Measurements from ENCODE around the gene CNR1.
A peak's percentile ranks its signal among the peaks of the same experiment; 100 is the strongest.
"Not testable (repeated sequence)": the region's sequence is repeated elsewhere in the genome, so short reads cannot be mapped to it uniquely, and the experiment has no call there.

CNR1 gene

DNA sequence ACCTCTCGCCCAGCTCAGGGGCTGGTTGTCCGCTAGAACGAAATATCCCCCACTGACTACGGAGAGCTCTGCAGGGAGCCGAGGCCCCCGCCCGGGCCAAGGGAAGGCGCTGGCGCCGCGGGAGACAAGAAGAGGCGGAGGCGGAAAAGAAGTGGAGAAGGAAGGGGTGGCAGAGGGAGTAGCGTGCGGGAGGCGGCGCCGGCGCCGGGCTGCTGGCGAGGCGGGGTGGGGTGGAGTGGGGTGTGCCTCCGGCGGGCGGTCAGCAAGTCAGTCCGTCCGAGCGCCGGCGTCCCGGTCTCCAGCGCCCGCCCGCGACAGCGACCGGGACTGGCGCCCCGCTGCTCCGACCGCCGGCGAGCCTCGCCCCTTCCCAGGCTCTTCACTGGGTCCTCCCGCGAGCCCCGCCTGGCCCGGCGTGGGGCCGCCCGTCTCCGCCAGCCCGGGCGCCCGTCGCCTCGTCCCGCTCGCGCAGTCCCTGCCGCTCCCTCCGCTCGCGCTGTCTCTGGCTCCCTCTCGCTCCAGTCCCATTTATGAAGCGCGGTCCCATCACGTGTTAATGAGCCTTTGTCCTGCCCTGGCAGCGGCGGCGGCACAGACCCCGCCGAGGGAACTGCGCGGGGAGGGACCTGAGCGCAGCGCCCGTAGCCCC, at the start of gene CNR1:
Gene CNR1 (minus strand): TSS at position 504 of the 649 bp plus-strand sequence. CDS start 21,073 bp downstream, outside the sequence.
- H3K27ac ChIP-seq: no peak within 1 kb of the TSS
- no peaks in the 10 kb centered on the region for H3K36me3 ChIP-seq
- H3K9me3 ChIP-seq: no peaks in the 10 kb centered on the region
- peaks cover 14 to 18% of the 10 kb centered on the region in 2 experiments for H3K4me1 ChIP-seq (ENCODE audit: control insufficient read depth in 1 of 2, insufficient read depth in 1 of 2, low read depth in 1 of 2, low read length in 1 of 2)
- peaks cover 100% of the 10 kb centered on the region for H3K27me3 ChIP-seq
- TF ChIP-seq, protein P1, sequence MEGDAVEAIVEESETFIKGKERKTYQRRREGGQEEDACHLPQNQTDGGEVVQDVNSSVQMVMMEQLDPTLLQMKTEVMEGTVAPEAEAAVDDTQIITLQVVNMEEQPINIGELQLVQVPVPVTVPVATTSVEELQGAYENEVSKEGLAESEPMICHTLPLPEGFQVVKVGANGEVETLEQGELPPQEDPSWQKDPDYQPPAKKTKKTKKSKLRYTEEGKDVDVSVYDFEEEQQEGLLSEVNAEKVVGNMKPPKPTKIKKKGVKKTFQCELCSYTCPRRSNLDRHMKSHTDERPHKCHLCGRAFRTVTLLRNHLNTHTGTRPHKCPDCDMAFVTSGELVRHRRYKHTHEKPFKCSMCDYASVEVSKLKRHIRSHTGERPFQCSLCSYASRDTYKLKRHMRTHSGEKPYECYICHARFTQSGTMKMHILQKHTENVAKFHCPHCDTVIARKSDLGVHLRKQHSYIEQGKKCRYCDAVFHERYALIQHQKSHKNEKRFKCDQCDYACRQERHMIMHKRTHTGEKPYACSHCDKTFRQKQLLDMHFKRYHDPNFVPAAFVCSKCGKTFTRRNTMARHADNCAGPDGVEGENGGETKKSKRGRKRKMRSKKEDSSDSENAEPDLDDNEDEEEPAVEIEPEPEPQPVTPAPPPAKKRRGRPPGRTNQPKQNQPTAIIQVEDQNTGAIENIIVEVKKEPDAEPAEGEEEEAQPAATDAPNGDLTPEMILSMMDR (IDR thresholded peaks at IDR 0.05): no peak
- H3K4me3 ChIP-seq (ENCODE audit: low read depth in 1 of 2, low read length in 1 of 2): peak within 1 kb of the TSS; percentile 19 to 55

DNA sequence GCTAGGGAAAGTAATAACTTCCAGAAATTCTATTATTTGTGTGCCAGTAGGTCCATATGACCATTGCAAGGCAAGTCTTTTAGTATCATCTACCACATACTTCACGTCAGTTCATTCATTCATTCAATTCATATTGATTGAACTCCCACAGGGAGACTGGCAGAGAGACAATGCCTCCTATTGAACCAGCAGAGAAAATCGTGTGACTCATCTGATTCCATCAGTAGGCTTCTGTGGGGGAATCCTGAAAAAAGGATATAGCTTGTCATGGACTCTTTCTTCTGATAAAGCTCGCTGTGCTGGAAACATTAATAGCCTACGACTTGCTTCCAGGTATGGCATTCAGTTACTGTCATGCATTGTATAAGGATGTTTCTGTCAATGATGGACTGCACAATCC, 45.3 kb upstream of the CNR1 start:
- Histone ChIP-seq H3K9me3 (no peaks in the 10 kb centered on the region), H3K36me3 (no peaks in the 10 kb centered on the region), H3K27me3 (no peaks in the 10 kb centered on the region), H3K27ac (no peak overlapping the region), H3K4me3 (ENCODE audit: low read depth in 1 of 2, low read length in 1 of 2) (no peak overlapping the region), H3K4me1 (ENCODE audit: control insufficient read depth in 1 of 2, insufficient read depth in 1 of 2, low read depth in 1 of 2, low read length in 1 of 2) (no peaks in the 10 kb centered on the region)
- TF ChIP-seq, protein P1 (IDR thresholded peaks at IDR 0.05): no peak

DNA sequence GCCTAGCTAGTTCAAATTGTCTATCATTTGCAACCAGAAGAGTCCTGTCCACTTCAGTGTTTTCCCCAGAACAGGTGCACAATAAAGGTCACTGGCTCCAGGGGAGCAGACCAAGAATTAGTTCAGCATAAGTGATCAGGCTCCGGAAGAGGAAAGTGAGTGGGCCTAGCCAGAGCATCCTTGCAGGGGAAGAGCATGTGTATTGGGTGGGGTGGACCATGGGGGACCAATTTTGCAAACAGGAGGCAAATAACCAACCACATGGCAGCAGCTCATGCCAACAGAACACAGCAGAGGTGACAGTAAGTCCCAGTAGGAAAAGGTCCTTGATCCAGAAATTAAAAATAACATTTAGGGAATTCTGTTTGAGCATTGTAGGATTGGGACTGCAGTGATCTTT, 43.2 kb upstream of the CNR1 start:
- no peaks in the 10 kb centered on the region for H3K27me3 ChIP-seq
- no peaks in the 10 kb centered on the region for H3K9me3 ChIP-seq
- no peak overlapping the region for H3K4me3 ChIP-seq (ENCODE audit: low read depth in 1 of 2, low read length in 1 of 2)
- no peaks in the 10 kb centered on the region for H3K36me3 ChIP-seq
- no peak overlapping the region for H3K27ac ChIP-seq
- TF ChIP-seq, protein P1 (IDR thresholded peaks at IDR 0.05): no peak
- no peaks in the 10 kb centered on the region for H3K4me1 ChIP-seq (ENCODE audit: control insufficient read depth in 1 of 2, insufficient read depth in 1 of 2, low read depth in 1 of 2, low read length in 1 of 2)

DNA sequence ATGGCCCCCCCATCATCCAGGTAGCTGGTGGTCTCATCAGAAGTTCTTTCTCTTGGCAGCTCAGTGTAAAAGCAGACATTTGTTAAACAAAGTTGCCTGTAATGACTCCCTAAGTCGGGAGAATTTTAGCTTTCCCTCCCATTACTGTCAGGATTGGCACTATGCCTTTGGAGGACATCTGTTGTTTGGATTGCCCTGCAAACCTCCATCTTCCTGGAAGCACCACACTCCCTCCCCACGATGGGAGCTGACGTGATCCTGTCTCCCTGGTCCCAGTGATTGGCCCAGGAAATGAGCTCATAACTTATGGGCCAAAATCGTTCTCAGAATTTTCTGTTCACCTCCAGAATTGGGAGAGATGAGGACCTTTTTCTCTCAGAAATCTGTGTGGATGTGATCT, 42.6 kb upstream of the CNR1 start:
- no peaks in the 10 kb centered on the region for H3K36me3 ChIP-seq

DNA sequence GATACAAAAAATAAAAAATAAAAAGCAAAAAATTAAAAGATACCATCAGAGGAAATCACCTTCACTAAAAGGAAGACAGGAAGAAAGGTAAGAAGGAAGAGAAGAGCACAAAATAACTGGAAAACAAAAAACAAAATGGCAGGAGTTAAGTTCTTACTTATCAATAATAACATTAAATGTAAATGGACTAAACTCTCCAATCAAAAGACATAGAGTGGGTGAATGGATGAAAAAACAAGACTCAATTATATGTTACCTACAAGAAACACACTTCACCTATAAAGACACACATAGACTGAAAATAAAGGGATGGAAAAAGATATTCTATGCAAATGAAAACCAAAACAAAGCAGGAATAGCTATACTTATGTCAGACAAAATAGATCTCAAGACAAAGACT, 35.6 kb upstream of the CNR1 start:
- H3K4me3 ChIP-seq (ENCODE audit: low read depth in 1 of 2, low read length in 1 of 2); H3K36me3 ChIP-seq; H3K27me3 ChIP-seq; H3K9me3 ChIP-seq; H3K4me1 ChIP-seq (ENCODE audit: control insufficient read depth in 1 of 2, insufficient read depth in 1 of 2, low read depth in 1 of 2, low read length in 1 of 2); H3K27ac ChIP-seq: not testable (repeated sequence)

More for the DNA sequence above, 42.6 kb upstream of the CNR1 start:
- Histone ChIP-seq H3K27me3 (no peaks in the 10 kb centered on the region), H3K4me3 (ENCODE audit: low read depth in 1 of 2, low read length in 1 of 2) (no peak overlapping the region), H3K27ac (no peak overlapping the region), H3K4me1 (ENCODE audit: control insufficient read depth in 1 of 2, insufficient read depth in 1 of 2, low read depth in 1 of 2, low read length in 1 of 2) (no peaks in the 10 kb centered on the region), H3K9me3 (no peaks in the 10 kb centered on the region)
- TF ChIP-seq, protein P1 (IDR thresholded peaks at IDR 0.05): no peak

DNA sequence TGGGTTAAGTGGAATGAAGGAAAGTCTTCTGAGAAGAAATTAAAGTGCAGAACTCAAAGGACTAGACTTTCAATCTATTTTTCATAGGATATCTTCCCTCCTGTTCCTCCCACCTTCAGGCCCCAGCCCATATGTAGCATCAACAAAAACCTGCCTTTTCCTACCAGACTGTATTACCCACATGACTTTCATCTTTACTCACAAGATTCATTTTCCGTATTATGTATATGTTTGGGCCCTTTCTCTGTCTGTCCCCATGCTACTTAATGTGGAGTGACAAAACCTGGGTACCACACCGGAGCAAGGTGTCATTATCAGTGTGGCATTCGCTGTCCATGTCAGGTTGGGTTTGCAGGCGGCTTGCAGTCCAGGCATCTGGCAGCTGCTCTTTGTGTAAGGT, 18.8 kb upstream of the CNR1 start:
- peaks cover 7% of the 10 kb centered on the region for H3K27me3 ChIP-seq
- H3K4me3 ChIP-seq (ENCODE audit: low read depth in 1 of 2, low read length in 1 of 2): no peak overlapping the region
- H3K9me3 ChIP-seq: no peaks in the 10 kb centered on the region
- no peak overlapping the region for H3K27ac ChIP-seq
- no peaks in the 10 kb centered on the region for H3K36me3 ChIP-seq
- TF ChIP-seq, protein P1 (IDR thresholded peaks at IDR 0.05): no peak
- no peaks in the 10 kb centered on the region for H3K4me1 ChIP-seq (ENCODE audit: control insufficient read depth in 1 of 2, insufficient read depth in 1 of 2, low read depth in 1 of 2, low read length in 1 of 2)

Measured in neutrophil (primary cell).